GM12878 (cell line): ENCODE data around the gene KLF15. TPM values are rescaled to one million over a fixed set of nuclear protein-coding genes. Genes with fewer than 3 reads are reported as not detected.

Experiments
- ATAC-seq: fragments of 200-7000 bp; cut with Tn5 transposase; 3 replicates; pipeline ENCODE4 v1.9.1; 2020; ENCODE audit warnings: mild to moderate bottlenecking, moderate library complexity
- BruUV-seq: library from RNA; stranded (reverse); fragments of 400-500 nt; replicated peaks from 2 replicates; lab custom pipeline; 2021; lab: Mats Ljungman, UMichigan
- CTCF ChIA-PET: fragments of 300-600 bp; sonication (Branson Sonifier 250); formaldehyde crosslinking; extraction: SDS; loops from one replicate; lab custom pipeline; 2021; ENCODE audit warnings: inconsistent platforms; lab: Yijun Ruan, JAX
- POLR2A ChIA-PET: fragments of 350-600 bp; formaldehyde crosslinking; extraction: SDS; loops from one replicate; lab custom pipeline; 2021; ENCODE audit warnings: inconsistent platforms; lab: Charles Lee
- RAD21 ChIA-PET: fragments of 300-600 bp; sonication (Branson Sonifier 250); formaldehyde crosslinking; loops from one replicate; lab custom pipeline; 2023; ENCODE audit warnings: antibody characterized with exemption; ENCODE audit not compliant: unreplicated experiment; lab: Charles Lee
- SMC1A ChIA-PET: fragments of 300-600 bp; sonication (Branson Sonifier 250); formaldehyde crosslinking; loops from one replicate; lab custom pipeline; 2023; ENCODE audit not compliant: unreplicated experiment, uncharacterized antibody; lab: Charles Lee
- DNase-seq: peaks from one replicate; pipeline ENCODE4 v3.0.0-alpha.2; 2011; ENCODE audit warnings: low read depth, low spot score
- FAIRE-seq: peaks from 3 replicates; lab custom pipeline; 2011; peaks lifted over from hg19 to GRCh38; lab: Jason Lieb, UNC
- H2AFZ ChIP-seq: 2 replicates; pipeline ENCODE4 v1.6.0; 2011; ENCODE audit warnings: low read depth, low read length, control low read depth; ENCODE audit not compliant: control insufficient read depth
- H3K27ac ChIP-seq: 2 replicates; pipeline ENCODE4 v1.5.1; 2011; ENCODE audit warnings: control low read depth; ENCODE audit not compliant: control insufficient read depth, insufficient read depth
- H3K27me3 ChIP-seq, 2 experiments: replicated peaks in 1 of 2; 2 replicates each; pipeline versions ENCODE4 v1.6.0 to v1.6.1; 2011; ENCODE audit warnings: low read length in 1 of 2; ENCODE audit not compliant: control insufficient read depth in 2 of 2, insufficient read depth in 2 of 2
- H3K36me3 ChIP-seq, 2 experiments: 2 replicates each; pipeline ENCODE4 v1.5.1; 2011; ENCODE audit warnings: low read length in 1 of 2; ENCODE audit not compliant: control insufficient read depth in 2 of 2, insufficient read depth in 2 of 2
- H3K4me1 ChIP-seq: 2 replicates; pipeline ENCODE4 v1.6.1; 2011; ENCODE audit warnings: mild to moderate bottlenecking, low read length, moderate library complexity, mixed read lengths; ENCODE audit not compliant: control insufficient read depth, insufficient read depth
- H3K4me2 ChIP-seq: 2 replicates; pipeline ENCODE4 v1.6.0; 2011; ENCODE audit warnings: control low read depth; ENCODE audit not compliant: control insufficient read depth, insufficient read depth
- H3K4me3 ChIP-seq: fragments of 200-600 bp; sonication (generic); 2 replicates; pipeline ENCODE4 v1.5.1; 2016
- H3K79me2 ChIP-seq: 2 replicates; pipeline ENCODE4 v1.6.0; 2011; ENCODE audit warnings: low read length; ENCODE audit not compliant: control insufficient read depth, insufficient read depth
- H3K9ac ChIP-seq: 2 replicates; pipeline ENCODE4 v1.8.0; 2011; ENCODE audit warnings: low read length, control low read depth, mixed read lengths; ENCODE audit not compliant: control insufficient read depth, insufficient read depth
- H3K9me3 ChIP-seq: replicated peaks from 3 replicates; pipeline ENCODE4 v1.5.1; 2011; ENCODE audit warnings: mild to moderate bottlenecking, low read length; ENCODE audit not compliant: control insufficient read depth, insufficient read depth
- H4K20me1 ChIP-seq: 2 replicates; pipeline ENCODE4 v1.6.0; 2011; ENCODE audit not compliant: control insufficient read depth, insufficient read depth
- BRCA1 ChIP-seq: IDR thresholded peaks from 2 replicates; pipeline ENCODE4 v1.6.1; 2011; ENCODE audit warnings: low read depth, low read length, improper control_type of control experiment
- CREB1 ChIP-seq: IDR thresholded peaks from 2 replicates; pipeline ENCODE4 v1.6.1; 2012; ENCODE audit warnings: low read depth, mild to moderate bottlenecking, inconsistent platforms
- CTCF ChIP-seq, 3 experiments: IDR thresholded peaks in 2 of 3; conservative IDR thresholded peaks in 1 of 3; 2 replicates each; pipeline ENCODE4 v1.5.1; 2011; ENCODE audit warnings: low read depth in 3 of 3, low read length in 3 of 3, mild to moderate bottlenecking in 3 of 3, control low read depth in 2 of 3, moderate library complexity in 2 of 3, inconsistent platforms in 1 of 3, mixed read lengths in 1 of 3; ENCODE audit not compliant: control insufficient read depth in 2 of 3, insufficient read depth in 1 of 3; ENCODE audit errors: extremely low read depth in 1 of 3
- EED ChIP-seq: sonication (generic); IDR thresholded peaks from 2 replicates; pipeline ENCODE4 v1.6.1; 2016; ENCODE audit warnings: antibody characterized with exemption, low read depth
- ETV6 ChIP-seq, 2 experiments: fragments of 450-650 bp in 1 of 2; IDR thresholded peaks in 1 of 2; conservative IDR thresholded peaks in 1 of 2; 2 replicates each; pipeline ENCODE4 v1.6.1; 2014; ENCODE audit warnings: antibody characterized with exemption in 1 of 2, borderline replicate concordance in 1 of 2, low read depth in 1 of 2, mild to moderate bottlenecking in 1 of 2, moderate library complexity in 1 of 2
- HCFC1 ChIP-seq: fragments of 150-350 bp; IDR thresholded peaks from 2 replicates; pipeline ENCODE4 v1.6.1; 2014; ENCODE audit warnings: low read length
- HSF1 ChIP-seq: fragments of 150-350 bp; IDR thresholded peaks from 2 replicates; pipeline ENCODE4 v1.6.1; 2014; ENCODE audit warnings: mild to moderate bottlenecking, low read depth, low read length
- KLF5 ChIP-seq: fragments of 450-650 bp; IDR thresholded peaks from 2 replicates; pipeline ENCODE4 v1.6.1; 2014; ENCODE audit warnings: mild to moderate bottlenecking; ENCODE audit not compliant: partially characterized antibody
- MYB ChIP-seq: fragments of 150-350 bp; IDR thresholded peaks from 2 replicates; pipeline ENCODE4 v1.6.1; 2014; ENCODE audit warnings: mild to moderate bottlenecking, low read depth, low read length, borderline replicate concordance
- NBN ChIP-seq: fragments of 450-650 bp; IDR thresholded peaks from 2 replicates; pipeline ENCODE4 v1.6.1; 2016
- NFYB ChIP-seq: IDR thresholded peaks from 2 replicates; pipeline ENCODE4 v1.6.1; 2011; ENCODE audit warnings: low read depth, mild to moderate bottlenecking, low read length, improper control_type of control experiment, moderate library complexity; ENCODE audit not compliant: insufficient read depth
- RCOR1 ChIP-seq: conservative IDR thresholded peaks from 2 replicates; pipeline ENCODE4 v1.6.1; 2012; ENCODE audit warnings: low read depth, low read length, improper control_type of control experiment
- YBX1 ChIP-seq: fragments of 450-650 bp; IDR thresholded peaks from 2 replicates; pipeline ENCODE4 v1.6.1; 2016; ENCODE audit warnings: antibody characterized with exemption
- ZSCAN29 ChIP-seq: fragments of 450-650 bp; IDR thresholded peaks from 2 replicates; pipeline ENCODE4 v1.6.1; 2017; ENCODE audit warnings: mild to moderate bottlenecking, moderate library complexity
- WGBS: methylation state at CpG from one replicate; pipeline ENCODE4 v1.1.6; 2016; ENCODE audit warnings: low lambda C conversion rate; ENCODE audit not compliant: insufficient replicate concordance, insufficient coverage; ENCODE audit errors: missing lambda C conversion rate; 5-methylcytosine and 5-hydroxymethylcytosine counted together
- in situ Hi-C: fragments of 300-500 bp; cut with MboI; formaldehyde crosslinking; loops from 9 replicates; pipeline ENCODE4 v1.14.3; 2018; ENCODE audit warnings: mixed read lengths
- intact Hi-C: fragments of 100-400 bp; cut with micrococcal nuclease; formaldehyde crosslinking; loops from one replicate; pipeline ENCODE4 v1.14.2; 2022; ENCODE audit not compliant: unreplicated experiment
- polyA plus RNA-seq, 11 experiments: library from polyadenylated mRNA; depleted of rRNA in 4 of 11; unstranded in 6 of 11; stranded (reverse) in 5 of 11; fragments of >200 nt; fragmentation: Nextera tagmentation in 4 of 11; fragmentation: Illumina TruSeq in 1 of 11; extraction: Ambion mirVana in 4 of 11; extraction: Trizol in 1 of 11; gene quantifications; 1 replicate in 1 of 11; 2 replicates in 10 of 11; pipeline versions ENCODE4 v1.2.1 to v1.2.3, GENCODE V29; 2011 to 2016; ENCODE audit warnings: inconsistent platforms in 2 of 11, missing spikeins in 2 of 11, low read depth in 1 of 11
- total RNA-seq, 4 experiments: library from RNA; depleted of rRNA in 3 of 4; stranded (reverse); fragments of >200 nt in 3 of 4; fragmentation: Illumina TruSeq in 1 of 4; extraction: Trizol in 1 of 4; gene quantifications; 2 replicates each; pipeline versions ENCODE4 v1.2.1 to v1.2.3, GENCODE V29; 2013 to 2021

Gene KLF15
- total and polyA plus RNA-seq, 10 of the 15 experiments (the other 5 are each of a cell fraction or from before 2014, with no cell fraction given): 0.15 TPM; not detected in 9

- Histone ChIP-seq H3K79me2 (no peaks in the 10 kb centered on the region), H3K27me3 (peaks cover 2 to 4% of the 10 kb centered on the region in 2 experiments; a peak in 3 of 4 replicates), H3K4me2 (no peak overlapping the region), H2AFZ (no peak overlapping the region), H3K9me3 (no peaks in the 10 kb centered on the region), H4K20me1 (no peaks in the 10 kb centered on the region), H3K4me3 (no peak overlapping the region), H3K36me3 (no peaks in the 10 kb centered on the region), H3K27ac (no peak overlapping the region), H3K4me1 (no peaks in the 10 kb centered on the region), H3K9ac (no peak overlapping the region)
- RAD21 ChIA-PET: no interaction called here
- ATAC-seq (no peak), FAIRE-seq (no peak), DNase-seq (no peak)
- CTCF ChIA-PET: no interaction called here
- no peak for TF ChIP-seq YBX1
- no peak for TF ChIP-seq BRCA1
- TF ChIP-seq ETV6 (conservative IDR thresholded peaks at IDR 0.05 in 1 of 2, IDR thresholded peaks at IDR 0.05 in 1 of 2; ENCODE audit: borderline replicate concordance in 1 of 2, low read depth in 1 of 2): no peak
- no peak for TF ChIP-seq NBN
- TF ChIP-seq MYB: no peak
- no peak for TF ChIP-seq EED
- TF ChIP-seq CREB1: no peak
- no peak for TF ChIP-seq CTCF (IDR thresholded peaks at IDR 0.05 in 2 of 3, conservative IDR thresholded peaks at IDR 0.05 in 1 of 3; ENCODE audit: control insufficient read depth in 2 of 3, extremely low read depth in 1 of 3, insufficient read depth in 1 of 3, low read depth in 3 of 3, low read length in 3 of 3)
- TF ChIP-seq NFYB: no peak
- TF ChIP-seq RCOR1: no peak
- TF ChIP-seq KLF5: no peak
- TF ChIP-seq HSF1: no peak
- TF ChIP-seq HCFC1: no peak
- no peak for TF ChIP-seq ZSCAN29
- in situ Hi-C loops (no loop called here), intact Hi-C loops (no loop called here)
- BruUV-seq: no TSS peak
- SMC1A ChIA-PET: no interaction called here
- POLR2A ChIA-PET: no interaction called here
- 26% methylated on average over 12 of the region's 12 CpGs for WGBS
These were observed 41.2 kb downstream of the KLF15 start for GRCh38 chr3:126316031-126316461.
